ENCODE results near the gene WDR59. TPM values are rescaled to one million over a fixed set of nuclear protein-coding genes. Genes with fewer than 3 reads are reported as not detected.
"Not testable (repeated sequence)": the region's sequence is repeated elsewhere in the genome, so short reads cannot be mapped to it uniquely, and the experiment has no call there.

WDR59 gene
- polyA plus RNA-seq, 2 of the 4 experiments (the other 2 are of a cell fraction) = 33.4 to 52.2 TPM

DNA sequence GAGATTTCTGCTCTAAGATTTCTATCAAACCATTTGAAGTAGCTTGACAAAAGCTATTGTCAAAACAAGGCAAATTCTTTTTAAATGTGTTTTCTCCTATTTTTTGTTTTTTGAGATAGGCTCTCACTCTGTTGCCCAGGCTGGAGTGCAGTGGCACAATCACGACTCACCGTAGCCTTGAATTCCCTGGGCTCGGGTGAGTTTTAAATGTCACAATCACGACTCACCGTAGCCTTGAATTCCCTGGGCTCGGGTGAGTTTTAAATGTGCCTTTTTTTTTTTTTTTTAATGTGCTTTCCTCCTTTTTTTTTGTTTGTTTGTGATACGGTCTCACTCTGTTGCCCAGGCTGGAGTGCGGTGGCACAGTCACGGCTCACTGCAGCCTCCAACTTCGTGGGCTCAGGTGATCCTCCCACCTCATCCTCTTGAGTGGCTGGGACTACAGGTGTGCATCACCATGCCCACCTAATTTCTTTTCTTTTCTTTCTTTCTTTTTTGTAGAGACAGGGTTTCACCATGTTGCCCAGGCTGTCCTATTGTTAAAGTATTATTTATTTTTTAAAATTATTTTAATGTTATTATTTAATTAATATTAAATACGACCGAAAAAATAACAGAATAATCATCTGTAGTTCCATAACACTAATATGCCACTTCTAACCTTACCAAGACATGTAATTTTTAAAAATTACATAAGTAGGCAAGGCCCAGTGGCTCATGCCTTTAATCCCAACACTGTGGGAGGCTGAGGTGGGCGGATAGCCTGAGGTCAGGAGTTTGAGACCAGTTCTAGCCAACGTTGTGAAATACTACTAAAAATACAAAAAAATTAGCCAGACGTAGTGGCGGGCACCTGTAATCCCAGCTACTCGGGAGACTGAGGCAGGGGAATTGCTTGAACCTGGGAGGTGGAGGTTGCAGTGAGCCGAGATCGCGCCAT, 140.6 kb downstream of the WDR59 start:
- DNase-seq (ENCODE audit: low read depth in 1 of 2, low spot score in 1 of 2) = no peak
- H3K9me3 ChIP-seq = no peaks in the 10 kb centered on the region
- 0 out of 3 replicates have a peak overlapping the region, but pooled peaks have one; percentile 0 for H3K4me2 ChIP-seq
- CTCF ChIA-PET = interaction anchor here (0.7 to 4.5 kb wide), 3 partner anchors 10 to 18 kb away, joined by 3 to 33 read pairs (median 25); no protein-coding TSS in a partner anchor
- no peaks in the 10 kb centered on the region for H3K4me1 ChIP-seq
- FAIRE-seq = no peak
- POLR2A ChIA-PET = no interaction called here
- TF ChIP-seq PHF8 (IDR thresholded peaks at IDR 0.05; ENCODE audit: borderline replicate concordance, low read depth) = no peak
- TF ChIP-seq RNF2 (IDR thresholded peaks at IDR 0.05; ENCODE audit: borderline replicate concordance, low read depth) = no peak
- no peak for TF ChIP-seq CHD4 (IDR thresholded peaks at IDR 0.05; ENCODE audit: borderline replicate concordance)
- ATAC-seq = no peak
- WGBS (ENCODE audit: missing lambda C conversion rate) = 65% methylated on average over 20 of the region's 20 CpGs
- H3K27ac ChIP-seq = no peak overlapping the region
- H3K4me3 ChIP-seq = no peak overlapping the region

DNA sequence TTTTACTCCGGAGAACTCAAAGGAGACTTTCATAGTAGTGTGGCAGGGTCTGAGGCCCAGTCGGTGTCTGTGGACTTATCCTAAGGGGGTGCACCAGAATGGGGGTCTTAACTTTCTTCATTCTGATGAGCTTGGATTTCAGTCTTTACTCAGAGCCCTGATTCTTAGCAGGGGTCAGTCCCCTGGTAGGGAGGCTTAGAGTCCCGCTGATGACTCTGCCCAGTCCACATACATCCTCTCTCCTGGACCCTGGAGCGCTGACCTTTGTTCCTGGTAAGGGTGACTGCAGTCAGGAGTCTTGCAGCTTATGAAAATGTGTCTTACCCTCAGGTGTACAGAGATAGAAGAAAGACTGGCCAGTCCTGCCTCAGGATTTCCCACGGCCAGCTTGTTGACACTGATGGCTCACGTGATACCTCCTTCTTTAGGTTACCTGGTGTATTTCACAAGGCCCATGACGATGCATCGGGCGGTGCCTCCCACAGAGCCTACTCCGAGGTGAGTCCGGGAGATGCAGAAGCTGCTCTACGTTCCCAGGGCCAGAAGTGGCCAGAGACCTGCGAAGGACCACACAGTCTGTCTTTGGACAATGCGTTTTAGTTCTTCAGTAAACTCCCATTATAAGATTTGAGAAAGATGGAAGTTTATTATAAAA, 141.4 kb downstream of the WDR59 start:
- 78% methylated on average over 14 of the region's 14 CpGs for WGBS (ENCODE audit: missing lambda C conversion rate)
- H3K4me3 ChIP-seq; H3K4me1 ChIP-seq; FAIRE-seq; DNase-seq (ENCODE audit: low read depth in 1 of 2, low spot score in 1 of 2); H3K27ac ChIP-seq; H3K9me3 ChIP-seq; POLR2A ChIA-PET: not testable (repeated sequence)
- 0 out of 3 replicates have a peak overlapping the region, but pooled peaks have one; percentile 0 for H3K4me2 ChIP-seq
- CTCF ChIA-PET = interaction anchor here (3.7 kb wide), 1 partner anchor 19 kb away, joined by 25 read pairs; no protein-coding TSS in a partner anchor
- ATAC-seq = peak; percentile 30 to 42; a peak in 4 of 6 replicates

DNA sequence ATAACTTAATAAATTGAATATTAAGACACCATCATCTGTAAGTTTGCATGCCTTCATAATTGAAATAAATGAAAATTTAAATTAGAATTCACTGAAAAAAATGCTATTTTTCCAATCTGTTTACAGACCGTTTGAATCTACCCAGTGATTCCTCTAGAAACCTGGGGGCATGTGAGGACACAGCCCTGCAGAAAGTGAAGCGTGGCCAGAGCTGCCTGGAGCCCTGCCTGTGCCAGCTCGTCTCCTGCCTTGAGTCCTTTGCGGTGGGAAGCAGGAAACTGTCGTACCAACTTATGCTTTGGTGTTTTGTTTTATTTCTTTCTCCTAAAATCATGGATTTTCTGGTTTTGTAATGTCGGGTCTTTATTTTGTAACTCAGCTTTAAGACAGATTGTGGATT, 142.5 kb downstream of the WDR59 start:
- POLR2A ChIA-PET = no interaction called here
- Histone ChIP-seq H3K4me2 (no peak overlapping the region), H3K4me1 (peaks cover under 1% of the 10 kb centered on the region; the same call in 2 of the 3 replicates), H3K4me3 (no peak overlapping the region), H3K9me3 (no peaks in the 10 kb centered on the region), H3K27ac (no peak overlapping the region)
- no peak for DNase-seq (ENCODE audit: low read depth in 1 of 2, low spot score in 1 of 2)
- no peak for ATAC-seq
- TF ChIP-seq CEBPB (IDR thresholded peaks at IDR 0.05) (no peak), HOXB13 (CRISPR knock-in tag; IDR thresholded peaks at IDR 0.05; ENCODE audit: low read depth) (no peak), ZNF302 (CRISPR knock-in tag; IDR thresholded peaks at IDR 0.05) (no peak), NR3C1 (IDR thresholded peaks at IDR 0.05) (no peak), KDM1A (IDR thresholded peaks at IDR 0.05; ENCODE audit: low read depth) (no peak), ZC3H11A (IDR thresholded peaks at IDR 0.05) (no peak), HDAC2 (IDR thresholded peaks at IDR 0.05) (no peak), EP300 (IDR thresholded peaks at IDR 0.05) (no peak), HOXB5 (CRISPR knock-in tag; IDR thresholded peaks at IDR 0.05) (no peak), POLR2AphosphoS2 (conservative IDR thresholded peaks at IDR 0.05; ENCODE audit: low read length) (no peak), GATA3 (IDR thresholded peaks at IDR 0.05; ENCODE audit: borderline replicate concordance) (no peak), JUNB (IDR thresholded peaks at IDR 0.05) (no peak), NFE2L2 (conservative IDR thresholded peaks at IDR 0.05; ENCODE audit: low read length) (no peak), SREBF2 (IDR thresholded peaks at IDR 0.05) (no peak)
- TF ChIP-seq, protein P1, sequence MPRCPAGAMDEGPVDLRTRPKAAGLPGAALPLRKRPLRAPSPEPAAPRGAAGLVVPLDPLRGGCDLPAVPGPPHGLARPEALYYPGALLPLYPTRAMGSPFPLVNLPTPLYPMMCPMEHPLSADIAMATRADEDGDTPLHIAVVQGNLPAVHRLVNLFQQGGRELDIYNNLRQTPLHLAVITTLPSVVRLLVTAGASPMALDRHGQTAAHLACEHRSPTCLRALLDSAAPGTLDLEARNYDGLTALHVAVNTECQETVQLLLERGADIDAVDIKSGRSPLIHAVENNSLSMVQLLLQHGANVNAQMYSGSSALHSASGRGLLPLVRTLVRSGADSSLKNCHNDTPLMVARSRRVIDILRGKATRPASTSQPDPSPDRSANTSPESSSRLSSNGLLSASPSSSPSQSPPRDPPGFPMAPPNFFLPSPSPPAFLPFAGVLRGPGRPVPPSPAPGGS (IDR thresholded peaks at IDR 0.05) = no peak
- TF ChIP-seq, protein P2, sequence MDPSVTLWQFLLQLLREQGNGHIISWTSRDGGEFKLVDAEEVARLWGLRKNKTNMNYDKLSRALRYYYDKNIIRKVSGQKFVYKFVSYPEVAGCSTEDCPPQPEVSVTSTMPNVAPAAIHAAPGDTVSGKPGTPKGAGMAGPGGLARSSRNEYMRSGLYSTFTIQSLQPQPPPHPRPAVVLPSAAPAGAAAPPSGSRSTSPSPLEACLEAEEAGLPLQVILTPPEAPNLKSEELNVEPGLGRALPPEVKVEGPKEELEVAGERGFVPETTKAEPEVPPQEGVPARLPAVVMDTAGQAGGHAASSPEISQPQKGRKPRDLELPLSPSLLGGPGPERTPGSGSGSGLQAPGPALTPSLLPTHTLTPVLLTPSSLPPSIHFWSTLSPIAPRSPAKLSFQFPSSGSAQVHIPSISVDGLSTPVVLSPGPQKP (IDR thresholded peaks at IDR 0.05; ENCODE audit: low read depth, low read length) = no peak
- TF ChIP-seq, protein P3, sequence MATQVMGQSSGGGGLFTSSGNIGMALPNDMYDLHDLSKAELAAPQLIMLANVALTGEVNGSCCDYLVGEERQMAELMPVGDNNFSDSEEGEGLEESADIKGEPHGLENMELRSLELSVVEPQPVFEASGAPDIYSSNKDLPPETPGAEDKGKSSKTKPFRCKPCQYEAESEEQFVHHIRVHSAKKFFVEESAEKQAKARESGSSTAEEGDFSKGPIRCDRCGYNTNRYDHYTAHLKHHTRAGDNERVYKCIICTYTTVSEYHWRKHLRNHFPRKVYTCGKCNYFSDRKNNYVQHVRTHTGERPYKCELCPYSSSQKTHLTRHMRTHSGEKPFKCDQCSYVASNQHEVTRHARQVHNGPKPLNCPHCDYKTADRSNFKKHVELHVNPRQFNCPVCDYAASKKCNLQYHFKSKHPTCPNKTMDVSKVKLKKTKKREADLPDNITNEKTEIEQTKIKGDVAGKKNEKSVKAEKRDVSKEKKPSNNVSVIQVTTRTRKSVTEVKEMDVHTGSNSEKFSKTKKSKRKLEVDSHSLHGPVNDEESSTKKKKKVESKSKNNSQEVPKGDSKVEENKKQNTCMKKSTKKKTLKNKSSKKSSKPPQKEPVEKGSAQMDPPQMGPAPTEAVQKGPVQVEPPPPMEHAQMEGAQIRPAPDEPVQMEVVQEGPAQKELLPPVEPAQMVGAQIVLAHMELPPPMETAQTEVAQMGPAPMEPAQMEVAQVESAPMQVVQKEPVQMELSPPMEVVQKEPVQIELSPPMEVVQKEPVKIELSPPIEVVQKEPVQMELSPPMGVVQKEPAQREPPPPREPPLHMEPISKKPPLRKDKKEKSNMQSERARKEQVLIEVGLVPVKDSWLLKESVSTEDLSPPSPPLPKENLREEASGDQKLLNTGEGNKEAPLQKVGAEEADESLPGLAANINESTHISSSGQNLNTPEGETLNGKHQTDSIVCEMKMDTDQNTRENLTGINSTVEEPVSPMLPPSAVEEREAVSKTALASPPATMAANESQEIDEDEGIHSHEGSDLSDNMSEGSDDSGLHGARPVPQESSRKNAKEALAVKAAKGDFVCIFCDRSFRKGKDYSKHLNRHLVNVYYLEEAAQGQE (IDR thresholded peaks at IDR 0.05) = no peak
- FAIRE-seq = no peak
- CTCF ChIA-PET = interaction anchor here (1.1 to 3.7 kb wide), 3 partner anchors 10 to 132 kb away, joined by 3 to 25 read pairs (median 3); no protein-coding TSS in a partner anchor
- 73% methylated on average over 6 of the region's 6 CpGs for WGBS (ENCODE audit: missing lambda C conversion rate)
